K562 (cell line): Measurements from ENCODE around the gene CDR2L. TPM values are rescaled to one million over a fixed set of nuclear protein-coding genes. Genes with fewer than 3 reads are reported as not detected.

Source experiments
- ATAC-seq: fragments of 200-7000 bp; cut with Tn5 transposase; 3 replicates; pipeline ENCODE4 v1.9.1; 2020; ENCODE audit warnings: moderate library complexity
- BruUV-seq: library from RNA; stranded (reverse); fragments of 400-500 nt; replicated peaks from 2 replicates; lab custom pipeline; 2021; lab: Mats Ljungman, UMichigan
- CTCF ChIA-PET: fragments of 300-600 bp; formaldehyde crosslinking; extraction: SDS; loops from one replicate; lab custom pipeline; 2021; ENCODE audit warnings: low intra/inter-chr PET ratio; lab: Yijun Ruan, JAX
- POLR2A ChIA-PET: fragments of 300-600, 350-650 bp; sonication (Branson Sonifier 250); formaldehyde crosslinking; extraction: SDS; loops from one replicate; lab custom pipeline; 2021; ENCODE audit warnings: antibody characterized with exemption, inconsistent platforms; lab: Yijun Ruan, JAX
- DNase-seq, 4 experiments: peaks; one replicate each; pipeline versions ENCODE4 v3.0.0 to v3.0.0-alpha.2; 2011 to 2018; ENCODE audit warnings: low spot score in 3 of 4, mixed read lengths in 3 of 4; ENCODE audit errors: extremely low read depth in 1 of 4
- FAIRE-seq: peaks from 2 replicates; lab custom pipeline; 2011; peaks lifted over from hg19 to GRCh38; lab: Jason Lieb, UNC
- H2AFZ ChIP-seq: 2 replicates; pipeline ENCODE4 v1.6.0; 2011; ENCODE audit warnings: low read depth, low read length, control low read depth, inconsistent platforms
- H3K27ac ChIP-seq: fragments of 200-600 bp; 3 replicates; pipeline ENCODE4 v1.8.0; 2011; ENCODE audit warnings: low read depth, mild to moderate bottlenecking, control low read depth, inconsistent platforms, low read length, moderate library complexity, mixed read lengths; ENCODE audit errors: extremely low read depth
- H3K27me3 ChIP-seq, 2 experiments: fragments of 300-600 bp in 1 of 2; 2 replicates in 1 of 2; 3 replicates in 1 of 2; pipeline versions ENCODE4 v1.6.0 to v1.8.0; 2011; ENCODE audit warnings: inconsistent platforms in 2 of 2, low read length in 2 of 2, mild to moderate bottlenecking in 1 of 2, mixed read lengths in 1 of 2, moderate library complexity in 1 of 2; ENCODE audit not compliant: control insufficient read depth in 2 of 2, insufficient read depth in 2 of 2
- H3K36me3 ChIP-seq: fragments of 300-600 bp; 3 replicates; pipeline ENCODE4 v1.8.0; 2011; ENCODE audit warnings: mild to moderate bottlenecking, low read length, inconsistent platforms; ENCODE audit not compliant: control insufficient read depth, insufficient read depth
- H3K4me1 ChIP-seq, 2 experiments: fragments of 200-600 bp in 1 of 2; replicated peaks in 1 of 2; 2 replicates in 1 of 2; 3 replicates in 1 of 2; pipeline versions ENCODE4 v1.5.1 to v1.8.0; 2011; ENCODE audit warnings: inconsistent platforms in 2 of 2, low read length in 2 of 2, mild to moderate bottlenecking in 1 of 2, mixed read lengths in 1 of 2, moderate library complexity in 1 of 2; ENCODE audit not compliant: control insufficient read depth in 2 of 2, insufficient read depth in 2 of 2
- H3K4me2 ChIP-seq: 2 replicates; pipeline ENCODE4 v1.6.1; 2011; ENCODE audit warnings: low read length, control low read depth, inconsistent platforms, mixed read lengths; ENCODE audit not compliant: insufficient read depth
- H3K4me3 ChIP-seq: fragments of 200-600 bp; sonication (generic), shearing (Covaris generic); 2 replicates; pipeline ENCODE4 v1.5.1; 2016; ENCODE audit warnings: control low read depth, inconsistent platforms
- H3K79me2 ChIP-seq: fragments of 200-600 bp; 3 replicates; pipeline ENCODE4 v1.8.0; 2011; ENCODE audit warnings: low read length, inconsistent platforms; ENCODE audit not compliant: control insufficient read depth, insufficient read depth
- H3K9ac ChIP-seq, 2 experiments: 2 replicates each; pipeline versions ENCODE4 v1.6.0 to v1.6.1; 2011; ENCODE audit warnings: low read depth in 2 of 2, low read length in 2 of 2, control low read depth in 1 of 2, inconsistent platforms in 1 of 2, mild to moderate bottlenecking in 1 of 2, mixed read lengths in 1 of 2; ENCODE audit not compliant: insufficient read depth in 1 of 2
- H3K9me1 ChIP-seq: one replicate; pipeline ENCODE4 v1.6.0; 2011; ENCODE audit warnings: inconsistent platforms, mild to moderate bottlenecking, low read length, moderate library complexity; ENCODE audit not compliant: control insufficient read depth, insufficient read depth
- H3K9me3 ChIP-seq: replicated peaks from 2 replicates; pipeline ENCODE4 v1.5.1; 2011; ENCODE audit warnings: low read depth, low read length, inconsistent platforms; ENCODE audit not compliant: control insufficient read depth, insufficient read depth
- H4K20me1 ChIP-seq: replicated peaks from 2 replicates; pipeline ENCODE4 v1.6.1; 2011; ENCODE audit warnings: low read length, inconsistent platforms, mixed read lengths; ENCODE audit not compliant: control insufficient read depth, insufficient read depth
- ILF3 ChIP-seq: fragments of 450-650 bp; IDR thresholded peaks from 2 replicates; pipeline ENCODE4 v1.6.1; 2018; ENCODE audit warnings: antibody characterized with exemption, mild to moderate bottlenecking, moderate library complexity, borderline replicate concordance
- NUFIP1 ChIP-seq: fragments of 450-650 bp; IDR thresholded peaks from 2 replicates; pipeline ENCODE4 v1.6.1; 2018; ENCODE audit not compliant: partially characterized antibody
- whole genome bisulfite sequencing: fragments of 100-300 bp; shearing (Covaris generic); methylation state at CpG from one replicate; pipeline ENCODE4 v1.1.6; 2016; ENCODE audit warnings: low coverage, mixed read lengths; ENCODE audit not compliant: insufficient coverage; ENCODE audit errors: missing lambda C conversion rate; 5-methylcytosine and 5-hydroxymethylcytosine counted together
- in situ Hi-C: fragments of 300-500 bp; cut with MboI; formaldehyde crosslinking; loops from 4 replicates; pipeline ENCODE4 v1.15.0; 2018; ENCODE audit warnings: inconsistent platforms, mixed read lengths
- intact Hi-C: fragments of 100-400 bp; cut with micrococcal nuclease; formaldehyde crosslinking; loops from 2 replicates; pipeline ENCODE4 v1.14.2; 2022
- polyA plus RNA-seq, 8 experiments: library from polyadenylated mRNA; depleted of rRNA in 4 of 8; stranded (reverse) in 5 of 8; unstranded in 3 of 8; fragments of >200 nt; fragmentation: Nextera tagmentation in 2 of 8; fragmentation: Illumina TruSeq in 1 of 8; extraction: Ambion mirVana in 2 of 8; extraction: Trizol in 1 of 8; gene quantifications; 2 replicates each; pipeline versions ENCODE4 v1.2.1 to v1.2.3, GENCODE V29; 2011 to 2014; ENCODE audit warnings: inconsistent platforms in 1 of 8, missing spikeins in 1 of 8
- total RNA-seq, 7 experiments: library from RNA; depleted of rRNA in 6 of 7; stranded (reverse); fragments of >200 nt in 6 of 7; fragmentation: Illumina TruSeq in 2 of 7; extraction: Trizol in 2 of 7; gene quantifications; 2 replicates each; pipeline versions ENCODE4 v1.2.1 to v1.2.3, GENCODE V29; 2011 to 2021; ENCODE audit warnings: low replicate concordance in 1 of 7
- TF ChIP-seq, protein P1 (sequence below): conservative IDR thresholded peaks from 2 replicates; pipeline ENCODE4 v1.6.1; 2011; ENCODE audit warnings: low read depth, mild to moderate bottlenecking, low read length; ENCODE audit not compliant: control insufficient read depth
- TF ChIP-seq, protein P2 (sequence below): sonication (generic); formaldehyde crosslinking; IDR thresholded peaks from 2 replicates; pipeline ENCODE4 v1.4.0; 2020; ENCODE audit warnings: mild to moderate bottlenecking, missing genetic modification reagents

The CDR2L gene
- total and polyA plus RNA-seq, 9 of the 15 experiments (the other 6 are each of a cell fraction or from before 2014, with no cell fraction given), result 2.7 to 16.0 (median 7.3) TPM

DNA sequence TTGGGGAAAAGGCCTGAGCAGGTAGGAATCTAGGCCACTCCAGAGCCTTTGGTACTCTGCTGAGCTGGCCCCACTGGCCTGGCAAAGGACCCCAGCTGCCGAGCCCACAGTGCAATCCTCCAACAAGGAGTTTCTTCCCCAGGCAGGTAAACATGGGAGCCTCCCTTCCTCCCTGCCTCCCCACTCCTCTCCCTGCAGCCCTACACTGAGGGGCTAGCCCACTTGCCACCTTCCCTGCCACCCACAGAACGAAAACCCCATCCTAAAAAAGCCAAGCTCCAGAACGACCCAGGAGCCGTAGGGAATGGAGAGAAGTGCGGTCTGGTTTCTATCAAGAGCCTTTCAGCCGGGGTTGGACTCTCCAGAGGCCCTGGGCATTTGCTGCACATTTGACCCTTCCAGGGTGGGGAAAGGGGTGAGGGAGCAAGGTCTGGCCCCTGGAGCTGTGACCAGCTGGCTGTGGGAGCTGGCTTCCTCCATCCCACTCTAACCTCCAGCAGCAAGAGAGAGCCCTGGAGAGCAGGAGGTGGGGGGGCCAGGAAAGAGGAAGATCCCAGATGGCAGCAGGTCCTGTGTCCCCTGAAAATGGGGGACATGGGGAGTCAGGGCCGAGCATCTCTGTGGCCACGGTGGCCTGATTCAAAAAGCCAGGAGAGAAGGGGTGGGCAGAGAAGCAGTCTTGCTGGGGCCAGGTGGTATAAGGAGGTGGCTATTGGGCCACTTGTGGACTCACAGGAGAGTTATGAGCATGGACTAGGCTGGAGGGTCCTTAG, 16.2 kb upstream of the CDR2L start:
- WGBS, result 57% methylated on average over 8 of the region's 8 CpGs
- Histone ChIP-seq H3K4me2 (no peak overlapping the region), H3K9me1 (no peaks in the 10 kb centered on the region), H3K9ac (peak overlapping the region in 1 of 2 experiments; percentile 7; a peak in 1 of 4 replicates), H3K27me3 (0 out of 5 replicates have a peak, but pooled peaks cover 0 to 4% of the 10 kb centered on the region in 2 experiments), H3K36me3 (no peaks in the 10 kb centered on the region), H4K20me1 (0 out of 2 replicates have a peak, but pooled peaks cover 4% of the 10 kb centered on the region), H3K27ac (no peak overlapping the region), H3K9me3 (no peaks in the 10 kb centered on the region), H2AFZ (no peak overlapping the region), H3K4me3 (no peak overlapping the region), H3K4me1 (peaks cover 3 to 19% of the 10 kb centered on the region in 2 experiments; a peak in 3 of 5 replicates), H3K79me2 (no peaks in the 10 kb centered on the region)
- DNase-seq, result no peak
- BruUV-seq, result no TSS peak
- FAIRE-seq, result no peak
- intact Hi-C loops (no loop called here), in situ Hi-C loops (no loop called here)
- ATAC-seq, result no peak
- ChIA-PET POLR2A (interaction anchor here (0.6 to 1.5 kb wide), 5 partner anchors 8 to 334 kb away, joined by 3 to 6 read pairs (median 4); no protein-coding TSS in a partner anchor), CTCF (no interaction called here)
- TF ChIP-seq, protein P1, sequence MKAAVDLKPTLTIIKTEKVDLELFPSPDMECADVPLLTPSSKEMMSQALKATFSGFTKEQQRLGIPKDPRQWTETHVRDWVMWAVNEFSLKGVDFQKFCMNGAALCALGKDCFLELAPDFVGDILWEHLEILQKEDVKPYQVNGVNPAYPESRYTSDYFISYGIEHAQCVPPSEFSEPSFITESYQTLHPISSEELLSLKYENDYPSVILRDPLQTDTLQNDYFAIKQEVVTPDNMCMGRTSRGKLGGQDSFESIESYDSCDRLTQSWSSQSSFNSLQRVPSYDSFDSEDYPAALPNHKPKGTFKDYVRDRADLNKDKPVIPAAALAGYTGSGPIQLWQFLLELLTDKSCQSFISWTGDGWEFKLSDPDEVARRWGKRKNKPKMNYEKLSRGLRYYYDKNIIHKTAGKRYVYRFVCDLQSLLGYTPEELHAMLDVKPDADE, result no peak
- TF ChIP-seq, protein P2, sequence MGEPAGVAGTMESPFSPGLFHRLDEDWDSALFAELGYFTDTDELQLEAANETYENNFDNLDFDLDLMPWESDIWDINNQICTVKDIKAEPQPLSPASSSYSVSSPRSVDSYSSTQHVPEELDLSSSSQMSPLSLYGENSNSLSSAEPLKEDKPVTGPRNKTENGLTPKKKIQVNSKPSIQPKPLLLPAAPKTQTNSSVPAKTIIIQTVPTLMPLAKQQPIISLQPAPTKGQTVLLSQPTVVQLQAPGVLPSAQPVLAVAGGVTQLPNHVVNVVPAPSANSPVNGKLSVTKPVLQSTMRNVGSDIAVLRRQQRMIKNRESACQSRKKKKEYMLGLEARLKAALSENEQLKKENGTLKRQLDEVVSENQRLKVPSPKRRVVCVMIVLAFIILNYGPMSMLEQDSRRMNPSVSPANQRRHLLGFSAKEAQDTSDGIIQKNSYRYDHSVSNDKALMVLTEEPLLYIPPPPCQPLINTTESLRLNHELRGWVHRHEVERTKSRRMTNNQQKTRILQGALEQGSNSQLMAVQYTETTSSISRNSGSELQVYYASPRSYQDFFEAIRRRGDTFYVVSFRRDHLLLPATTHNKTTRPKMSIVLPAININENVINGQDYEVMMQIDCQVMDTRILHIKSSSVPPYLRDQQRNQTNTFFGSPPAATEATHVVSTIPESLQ, result no peak
- TF ChIP-seq ILF3 (no peak), NUFIP1 (no peak)
